Measurements from ENCODE around the gene GRIN2D. TPM values are rescaled to one million over a fixed set of nuclear protein-coding genes. Genes with fewer than 3 reads are reported as not detected.

Gene GRIN2D
- total RNA-seq = under 1 TPM in 3 of 4 donors, not detected in 1; 0.08 to 0.62 (median 0.47) TPM

DNA sequence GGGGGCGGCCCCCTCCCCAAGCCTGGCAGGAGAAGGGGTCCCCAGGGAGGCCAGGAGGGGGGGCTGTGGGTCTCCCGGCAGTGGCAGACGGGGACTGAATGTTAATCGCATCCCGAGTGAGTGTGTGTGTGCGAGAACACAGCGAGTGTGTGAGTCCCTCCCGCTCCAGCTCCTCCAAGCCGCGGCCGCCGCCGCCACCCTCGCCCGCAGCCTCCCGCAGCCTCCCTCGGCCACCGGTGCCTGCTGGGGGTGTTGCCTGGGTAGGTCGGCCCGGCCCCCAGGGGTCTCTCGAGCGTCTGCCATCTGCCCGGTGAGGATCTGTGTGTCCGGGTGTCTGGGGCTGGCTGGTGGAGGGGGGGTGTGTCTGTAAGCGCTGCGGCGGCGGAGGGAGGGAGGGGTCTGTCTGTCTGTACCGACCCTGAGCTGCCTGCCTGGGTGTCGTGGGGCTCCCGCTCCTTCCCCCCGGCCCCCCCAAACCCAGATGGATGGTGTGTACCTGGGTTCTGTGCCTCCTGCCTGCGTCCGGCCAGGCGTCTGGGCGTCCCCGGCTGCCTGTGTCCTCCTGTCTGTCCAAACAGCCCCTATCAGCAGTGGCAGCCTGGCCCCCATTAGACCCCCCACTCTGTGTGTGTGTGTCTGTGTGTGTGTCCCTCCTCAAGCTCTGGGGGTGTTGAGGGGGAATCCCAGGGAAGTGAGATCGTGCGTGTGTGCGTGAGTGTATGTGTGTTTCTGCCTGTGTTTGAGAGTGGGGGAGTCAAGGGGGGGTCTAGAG is at the start of gene GRIN2D:
Gene GRIN2D (plus strand): TSS at position 110 of the 772 bp plus-strand sequence. CDS start 4,725 bp downstream, outside the sequence.
- Histone ChIP-seq H3K9me3 (no peaks in the 10 kb centered on the region), H3K4me1 (peaks cover 0 to 60% (median 22%) of the 10 kb centered on the region in 3 donors), H3K27me3 (peaks cover 69% of the 10 kb centered on the region), H3K4me3 (peak within 1 kb of the TSS in 1 of 2 donors; percentile 25), H3K36me3 (peaks cover 0 to 9% of the 10 kb centered on the region in 2 donors), H3K27ac (no peak within 1 kb of the TSS)
- WGBS, 2 donors (ENCODE audit: low coverage in 1 of 2) = no CpG with 5 or more reads among the region's 40 CpGs
- TF ChIP-seq POLR2A (IDR thresholded peaks at IDR 0.05) (no peak), EP300 (IDR thresholded peaks at IDR 0.05) (no peak)
- ATAC-seq = no peak

DNA sequence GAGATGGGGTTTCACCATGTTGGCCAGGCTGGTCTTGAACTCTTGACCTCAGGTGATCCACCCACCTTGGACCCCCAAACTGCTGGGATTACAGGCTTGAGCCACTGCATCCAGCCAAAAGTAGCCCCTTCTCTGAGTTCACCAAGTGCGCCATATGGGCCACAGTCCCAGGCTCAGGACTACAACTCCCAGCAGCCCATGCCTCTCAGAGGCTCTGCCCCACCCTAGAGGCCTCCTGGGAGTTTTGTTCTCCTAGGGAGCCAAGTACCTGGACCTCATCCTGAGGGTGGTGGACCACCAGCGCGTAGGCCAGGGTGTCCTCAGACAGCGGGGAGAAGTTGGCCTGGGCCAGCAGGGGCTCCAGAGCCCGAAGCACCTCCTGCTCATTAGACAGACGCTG is 48.6 kb upstream of the GRIN2D start:
- peaks cover 0 to 7% (median 0%) of the 10 kb centered on the region in 3 donors for H3K4me1 ChIP-seq
- ATAC-seq = no peak
- peaks cover 0 to 39% of the 10 kb centered on the region in 2 donors for H3K36me3 ChIP-seq
- H3K9me3 ChIP-seq = no peaks in the 10 kb centered on the region
- H3K27ac ChIP-seq = no peak overlapping the region
- H3K4me3 ChIP-seq = no peak overlapping the region
- no peak for TF ChIP-seq POLR2AphosphoS5 (IDR thresholded peaks at IDR 0.05)
- no peak for TF ChIP-seq EP300 (IDR thresholded peaks at IDR 0.05)
- no peak for TF ChIP-seq POLR2A (IDR thresholded peaks at IDR 0.05)
- TF ChIP-seq, protein P1, sequence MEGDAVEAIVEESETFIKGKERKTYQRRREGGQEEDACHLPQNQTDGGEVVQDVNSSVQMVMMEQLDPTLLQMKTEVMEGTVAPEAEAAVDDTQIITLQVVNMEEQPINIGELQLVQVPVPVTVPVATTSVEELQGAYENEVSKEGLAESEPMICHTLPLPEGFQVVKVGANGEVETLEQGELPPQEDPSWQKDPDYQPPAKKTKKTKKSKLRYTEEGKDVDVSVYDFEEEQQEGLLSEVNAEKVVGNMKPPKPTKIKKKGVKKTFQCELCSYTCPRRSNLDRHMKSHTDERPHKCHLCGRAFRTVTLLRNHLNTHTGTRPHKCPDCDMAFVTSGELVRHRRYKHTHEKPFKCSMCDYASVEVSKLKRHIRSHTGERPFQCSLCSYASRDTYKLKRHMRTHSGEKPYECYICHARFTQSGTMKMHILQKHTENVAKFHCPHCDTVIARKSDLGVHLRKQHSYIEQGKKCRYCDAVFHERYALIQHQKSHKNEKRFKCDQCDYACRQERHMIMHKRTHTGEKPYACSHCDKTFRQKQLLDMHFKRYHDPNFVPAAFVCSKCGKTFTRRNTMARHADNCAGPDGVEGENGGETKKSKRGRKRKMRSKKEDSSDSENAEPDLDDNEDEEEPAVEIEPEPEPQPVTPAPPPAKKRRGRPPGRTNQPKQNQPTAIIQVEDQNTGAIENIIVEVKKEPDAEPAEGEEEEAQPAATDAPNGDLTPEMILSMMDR (IDR thresholded peaks at IDR 0.05) = no peak
- WGBS, 2 donors (ENCODE audit: low coverage in 1 of 2) = 100% methylated on average over 3 of the region's 6 CpGs; no CpG with 5 or more reads in 1 of the 2 donors
- no peaks in the 10 kb centered on the region for H3K27me3 ChIP-seq

DNA sequence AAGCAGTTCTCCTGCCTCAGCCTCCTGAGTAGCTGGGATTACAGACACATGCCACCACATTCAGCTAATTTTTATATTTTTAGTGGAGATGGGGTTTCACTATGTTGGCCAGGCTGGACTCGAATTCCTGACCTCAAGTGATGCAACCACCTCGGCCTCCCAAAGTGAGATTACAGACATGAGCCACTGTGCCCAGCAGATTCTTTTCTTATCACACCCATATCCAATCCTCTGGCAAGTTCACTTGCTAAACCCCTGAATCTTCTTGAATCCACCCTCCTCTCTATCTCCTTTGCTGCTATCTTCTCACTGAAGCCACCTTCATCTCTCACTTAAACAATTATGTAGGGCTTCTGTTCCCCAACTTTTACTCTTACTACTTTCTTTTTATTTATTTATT is 47.3 kb upstream of the GRIN2D start:
- no peak for ATAC-seq
- Histone ChIP-seq H3K4me1 (peaks cover 0 to 7% (median 0%) of the 10 kb centered on the region in 3 donors), H3K36me3 (peaks cover 0 to 30% of the 10 kb centered on the region in 2 donors), H3K27ac (no peak overlapping the region), H3K4me3 (no peak overlapping the region), H3K9me3 (no peaks in the 10 kb centered on the region), H3K27me3 (no peaks in the 10 kb centered on the region)
- no peak for TF ChIP-seq POLR2AphosphoS5 (IDR thresholded peaks at IDR 0.05)
- no peak for TF ChIP-seq EP300 (IDR thresholded peaks at IDR 0.05)
- TF ChIP-seq, protein P1 (IDR thresholded peaks at IDR 0.05) = no peak
- no peak for TF ChIP-seq POLR2A (IDR thresholded peaks at IDR 0.05)
- 100% methylated on average over 1 to 2 of the region's 2 CpGs for WGBS, 2 donors (ENCODE audit: low coverage in 1 of 2)

DNA sequence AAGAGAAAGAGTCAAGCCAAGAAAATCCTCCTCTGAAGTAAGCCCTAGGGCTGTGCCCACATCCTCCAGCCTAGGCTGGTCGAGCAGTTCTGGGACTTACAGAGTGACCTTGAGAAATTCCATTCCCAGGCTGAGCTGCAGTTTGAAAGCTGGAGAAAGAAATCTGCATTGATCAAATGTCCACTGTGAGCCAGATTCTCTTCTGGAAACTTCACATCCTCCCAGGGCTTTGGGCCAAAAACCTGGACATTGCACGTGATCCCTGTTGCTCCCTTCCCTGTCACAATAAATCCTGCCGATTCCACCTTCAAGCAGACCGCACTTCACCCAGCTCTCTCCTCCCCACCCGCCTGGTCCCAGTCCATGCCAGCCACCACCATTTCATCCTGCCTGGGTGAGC is 45.4 kb upstream of the GRIN2D start:
- H3K27me3 ChIP-seq = no peaks in the 10 kb centered on the region
- H3K4me3 ChIP-seq = no peak overlapping the region
- TF ChIP-seq POLR2AphosphoS5 (IDR thresholded peaks at IDR 0.05) (no peak), EP300 (IDR thresholded peaks at IDR 0.05) (no peak), POLR2A (IDR thresholded peaks at IDR 0.05) (no peak)
- TF ChIP-seq, protein P1 (IDR thresholded peaks at IDR 0.05) = no peak
- H3K27ac ChIP-seq = no peak overlapping the region
- H3K9me3 ChIP-seq = no peaks in the 10 kb centered on the region
- no peak for ATAC-seq
- H3K4me1 ChIP-seq = peaks cover 0 to 7% (median 0%) of the 10 kb centered on the region in 3 donors
- WGBS, 2 donors (ENCODE audit: low coverage in 1 of 2) = 25 to 54% methylated on average over 4 to 5 of the region's 5 CpGs
- peaks cover 0 to 12% of the 10 kb centered on the region in 2 donors for H3K36me3 ChIP-seq

DNA sequence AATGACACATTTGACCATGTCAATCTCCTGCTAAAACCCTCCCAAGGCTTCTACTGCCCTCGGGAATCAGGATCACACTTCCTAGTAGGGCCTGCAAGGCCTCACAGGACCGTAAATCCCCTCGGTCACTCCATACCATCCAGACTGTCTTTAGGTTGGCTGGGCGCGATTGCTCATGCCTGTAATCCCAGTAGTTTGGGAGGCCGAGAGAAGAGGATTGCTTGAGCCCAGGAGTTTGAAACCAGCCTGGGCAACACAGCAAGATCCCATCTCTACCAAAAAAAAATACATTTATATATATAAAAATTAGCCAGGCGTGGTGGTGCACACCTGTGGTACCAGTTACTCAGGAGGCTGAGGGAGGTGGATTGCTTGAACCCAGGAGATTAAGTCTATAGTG is 44.7 kb upstream of the GRIN2D start:
- TF ChIP-seq POLR2A (IDR thresholded peaks at IDR 0.05) (no peak), EP300 (IDR thresholded peaks at IDR 0.05) (no peak), POLR2AphosphoS5 (IDR thresholded peaks at IDR 0.05) (no peak)
- TF ChIP-seq, protein P1 (IDR thresholded peaks at IDR 0.05) = no peak
- H3K4me1 ChIP-seq = peaks cover 0 to 7% (median 0%) of the 10 kb centered on the region in 3 donors
- no peak overlapping the region for H3K27ac ChIP-seq
- H3K4me3 ChIP-seq = no peak overlapping the region
- ATAC-seq = no peak
- no peaks in the 10 kb centered on the region for H3K9me3 ChIP-seq
- 100% methylated on average over 1 of the region's 7 CpGs for WGBS, 2 donors (ENCODE audit: low coverage in 1 of 2)
- peaks cover 0 to 8% of the 10 kb centered on the region in 2 donors for H3K36me3 ChIP-seq
- no peaks in the 10 kb centered on the region for H3K27me3 ChIP-seq

Data from gastroesophageal sphincter (tissue), 4 donors.